ENCODE results near the gene DNAJA3. TPM values are rescaled to one million over a fixed set of nuclear protein-coding genes. Genes with fewer than 3 reads are reported as not detected.

The DNAJA3 gene
- total and polyA plus RNA-seq, 2 experiments from 2014 or later = 47.2 to 51.0 TPM

- no peaks in the 10 kb centered on the region for H3K9me3 ChIP-seq (ENCODE audit: low read depth)
- peaks cover 4% of the 10 kb centered on the region; the same call in 1 of the 2 replicates for H3K36me3 ChIP-seq (ENCODE audit: low read depth)
- no peak overlapping the region for H3K4me3 ChIP-seq
- in situ Hi-C loops (cut with MboI) = no loop called here
- no peaks in the 10 kb centered on the region for H3F3A ChIP-seq (ENCODE audit: insufficient read depth)
- no peaks in the 10 kb centered on the region for H3K4me1 ChIP-seq (ENCODE audit: insufficient read depth)
- no peak overlapping the region for H3K9ac ChIP-seq
- peak; percentile 5 for DNase-seq
- no peaks in the 10 kb centered on the region for H3K9me2 ChIP-seq (ENCODE audit: insufficient read depth)
- no peaks in the 10 kb centered on the region for H4K20me1 ChIP-seq (ENCODE audit: insufficient read depth)
- H3K27ac ChIP-seq = no peak overlapping the region
- TF ChIP-seq EZH2phosphoT487 (IDR thresholded peaks at IDR 0.05; ENCODE audit: insufficient read depth, low read depth) (no peak), EZH2 (IDR thresholded peaks at IDR 0.05; ENCODE audit: insufficient read depth, poor library complexity, severe bottlenecking) (no peak)
- no peak overlapping the region for H3K4me2 ChIP-seq (ENCODE audit: unreplicated experiment)
- H2AFZ ChIP-seq = no peak overlapping the region
- no peaks in the 10 kb centered on the region for H3K79me2 ChIP-seq (ENCODE audit: insufficient read depth)
- 55 to 58% methylated on average over 13 to 14 of the region's 14 CpGs for WGBS, 2 experiments (ENCODE audit: low coverage in 1 of 2, low lambda C conversion rate in 2 of 2, missing lambda C conversion rate in 2 of 2)
- no peaks in the 10 kb centered on the region for H3K27me3 ChIP-seq (replicated peaks; ENCODE audit: insufficient read depth)
Observed at GRCh38 chr16:4450931-4451519, 25.4 kb downstream of the DNAJA3 start.

DNA sequence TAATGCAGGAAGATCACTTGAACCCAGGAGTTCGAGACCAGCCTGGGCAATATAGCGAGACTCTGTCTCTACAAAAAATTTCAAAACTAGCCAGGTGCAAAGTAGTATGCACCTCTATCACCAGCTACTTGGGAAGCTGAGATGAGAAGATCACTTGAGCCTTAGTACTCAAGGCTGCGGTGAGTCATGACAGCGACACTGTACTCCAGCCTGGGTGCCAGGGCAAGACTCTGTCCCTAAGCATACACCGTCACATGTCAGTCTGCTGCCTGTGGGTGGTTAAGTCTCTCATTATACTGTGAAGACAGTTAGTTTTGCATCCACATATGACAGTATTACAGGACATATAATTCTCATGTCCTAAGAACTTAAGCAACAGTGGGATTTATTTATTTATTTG lies 27.0 kb downstream of the DNAJA3 start:
- TF ChIP-seq EZH2phosphoT487 (IDR thresholded peaks at IDR 0.05; ENCODE audit: insufficient read depth, low read depth) = no peak
- TF ChIP-seq EZH2 (IDR thresholded peaks at IDR 0.05; ENCODE audit: insufficient read depth, poor library complexity, severe bottlenecking) = no peak
- in situ Hi-C loops (cut with MboI) = no loop called here
- Histone ChIP-seq H3K9me2 (ENCODE audit: insufficient read depth) (no peaks in the 10 kb centered on the region), H3K4me1 (ENCODE audit: insufficient read depth) (no peaks in the 10 kb centered on the region), H3K36me3 (ENCODE audit: low read depth) (peaks cover 10% of the 10 kb centered on the region; the same call in 1 of the 2 replicates), H3K9ac (no peak overlapping the region), H2AFZ (no peak overlapping the region), H3K9me3 (ENCODE audit: low read depth) (no peaks in the 10 kb centered on the region), H3K4me2 (ENCODE audit: unreplicated experiment) (no peak overlapping the region), H3K27ac (no peak overlapping the region), H3F3A (ENCODE audit: insufficient read depth) (0 out of 2 replicates have a peak, but pooled peaks cover 4% of the 10 kb centered on the region), H3K27me3 (replicated peaks; ENCODE audit: insufficient read depth) (no peaks in the 10 kb centered on the region), H3K4me3 (no peak overlapping the region), H3K79me2 (ENCODE audit: insufficient read depth) (no peaks in the 10 kb centered on the region), H4K20me1 (ENCODE audit: insufficient read depth) (no peaks in the 10 kb centered on the region)
- 95 to 100% methylated on average over 5 of the region's 5 CpGs for WGBS, 2 experiments (ENCODE audit: low coverage in 1 of 2, low lambda C conversion rate in 2 of 2, missing lambda C conversion rate in 2 of 2)
- no peak for DNase-seq

DNA sequence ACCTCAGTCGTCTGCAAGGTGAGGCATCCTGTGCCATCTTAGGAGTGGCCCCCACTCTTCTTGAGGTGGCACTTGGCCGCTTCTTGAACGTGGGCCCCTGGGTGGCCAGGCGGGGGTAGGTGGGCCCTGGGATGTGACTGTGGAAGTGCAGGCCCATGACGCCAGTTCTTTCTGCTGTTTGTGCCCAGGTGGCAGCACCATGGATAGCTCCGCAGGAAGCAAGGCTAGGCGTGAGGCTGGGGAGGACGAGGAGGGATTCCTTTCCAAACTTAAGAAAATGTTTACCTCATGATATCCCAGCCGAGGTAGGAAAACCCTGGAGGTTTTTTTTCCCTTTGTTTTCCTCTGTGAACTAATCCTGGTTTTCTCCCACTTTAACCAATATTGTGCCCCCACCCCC lies 29.0 kb downstream of the DNAJA3 start:
- Histone ChIP-seq H3K27ac (no peak overlapping the region), H3K9me3 (ENCODE audit: low read depth) (no peaks in the 10 kb centered on the region), H3K27me3 (replicated peaks; ENCODE audit: insufficient read depth) (no peaks in the 10 kb centered on the region), H3K4me2 (ENCODE audit: unreplicated experiment) (no peak overlapping the region), H3K9ac (no peak overlapping the region), H3K79me2 (ENCODE audit: insufficient read depth) (no peaks in the 10 kb centered on the region), H4K20me1 (ENCODE audit: insufficient read depth) (no peaks in the 10 kb centered on the region; the same call in 1 of the 2 replicates), H3K4me1 (ENCODE audit: insufficient read depth) (peaks cover 11% of the 10 kb centered on the region), H3K4me3 (no peak overlapping the region), H3F3A (ENCODE audit: insufficient read depth) (0 out of 2 replicates have a peak, but pooled peaks cover 4% of the 10 kb centered on the region), H3K36me3 (ENCODE audit: low read depth) (peaks cover 10% of the 10 kb centered on the region; the same call in 1 of the 2 replicates), H3K9me2 (ENCODE audit: insufficient read depth) (no peaks in the 10 kb centered on the region), H2AFZ (no peak overlapping the region)
- no peak for DNase-seq
- TF ChIP-seq EZH2 (IDR thresholded peaks at IDR 0.05; ENCODE audit: insufficient read depth, poor library complexity, severe bottlenecking) (no peak), EZH2phosphoT487 (IDR thresholded peaks at IDR 0.05; ENCODE audit: insufficient read depth, low read depth) (no peak)
- in situ Hi-C loops (cut with MboI) = no loop called here
- 85 to 87% methylated on average over 9 of the region's 9 CpGs for WGBS, 2 experiments (ENCODE audit: low coverage in 1 of 2, low lambda C conversion rate in 2 of 2, missing lambda C conversion rate in 2 of 2)

GRCh38 chr16:4455081-4455480 lies 29.4 kb downstream of the DNAJA3 start:
- Histone ChIP-seq H3K9ac (no peak overlapping the region), H2AFZ (no peak overlapping the region), H3F3A (ENCODE audit: insufficient read depth) (0 out of 2 replicates have a peak, but pooled peaks cover 4% of the 10 kb centered on the region), H3K4me3 (no peak overlapping the region), H3K27me3 (replicated peaks; ENCODE audit: insufficient read depth) (no peaks in the 10 kb centered on the region), H3K79me2 (ENCODE audit: insufficient read depth) (no peaks in the 10 kb centered on the region), H3K36me3 (ENCODE audit: low read depth) (peaks cover 10% of the 10 kb centered on the region; the same call in 1 of the 2 replicates), H3K4me2 (ENCODE audit: unreplicated experiment) (no peak overlapping the region), H3K9me3 (ENCODE audit: low read depth) (no peaks in the 10 kb centered on the region), H3K27ac (no peak overlapping the region), H3K9me2 (ENCODE audit: insufficient read depth) (no peaks in the 10 kb centered on the region), H4K20me1 (ENCODE audit: insufficient read depth) (no peaks in the 10 kb centered on the region; the same call in 1 of the 2 replicates), H3K4me1 (ENCODE audit: insufficient read depth) (peaks cover 12% of the 10 kb centered on the region)
- WGBS, 2 experiments (ENCODE audit: low coverage in 1 of 2, low lambda C conversion rate in 2 of 2, missing lambda C conversion rate in 2 of 2) = 83% methylated on average over 14 of the region's 14 CpGs
- no peak for TF ChIP-seq EZH2phosphoT487 (IDR thresholded peaks at IDR 0.05; ENCODE audit: insufficient read depth, low read depth)
- DNase-seq = no peak
- in situ Hi-C loops (cut with MboI) = no loop called here
